ENCODE measurements around the gene FRMD8. TPM values are rescaled to one million over a fixed set of nuclear protein-coding genes. Genes with fewer than 3 reads are reported as not detected.

Gene FRMD8
- total RNA-seq, 2 donors from 2014 or later = 20.0 to 46.8 TPM

DNA sequence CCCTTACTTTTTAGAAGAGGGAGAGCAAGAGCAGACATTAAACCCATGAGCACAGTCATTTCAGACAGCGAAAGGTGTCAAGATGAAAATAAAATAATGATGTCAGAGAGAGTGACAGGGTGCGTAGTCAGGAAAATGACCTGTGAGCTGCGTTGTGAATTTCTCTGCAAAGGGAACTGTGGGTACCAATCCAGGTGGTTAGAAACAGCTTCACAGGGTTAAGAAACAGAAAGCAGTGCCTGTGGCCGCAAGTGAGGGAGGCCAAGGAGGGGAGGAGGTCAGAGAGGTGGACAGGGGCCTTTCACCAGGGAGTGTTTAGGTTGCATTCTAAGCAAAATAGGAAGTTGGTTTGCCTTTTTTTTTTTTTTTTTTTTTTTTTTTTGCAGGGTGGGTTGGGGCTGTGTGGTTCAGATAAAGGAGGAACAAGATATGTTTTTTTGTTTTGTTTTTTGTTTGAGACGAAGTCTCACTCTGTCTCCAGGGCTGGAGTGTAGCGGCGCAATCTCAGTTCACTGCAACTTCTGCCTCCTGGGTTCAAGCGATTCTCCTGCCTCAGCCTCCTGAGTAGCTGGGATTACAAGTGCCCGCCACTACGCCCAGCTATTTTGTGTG lies 24.0 kb upstream of the FRMD8 start:
- intact Hi-C loops (cut with DNase I) = no loop called here
- WGBS, 2 donors = 71 to 90% methylated on average over 10 of the region's 10 CpGs
- ATAC-seq = no peak

DNA sequence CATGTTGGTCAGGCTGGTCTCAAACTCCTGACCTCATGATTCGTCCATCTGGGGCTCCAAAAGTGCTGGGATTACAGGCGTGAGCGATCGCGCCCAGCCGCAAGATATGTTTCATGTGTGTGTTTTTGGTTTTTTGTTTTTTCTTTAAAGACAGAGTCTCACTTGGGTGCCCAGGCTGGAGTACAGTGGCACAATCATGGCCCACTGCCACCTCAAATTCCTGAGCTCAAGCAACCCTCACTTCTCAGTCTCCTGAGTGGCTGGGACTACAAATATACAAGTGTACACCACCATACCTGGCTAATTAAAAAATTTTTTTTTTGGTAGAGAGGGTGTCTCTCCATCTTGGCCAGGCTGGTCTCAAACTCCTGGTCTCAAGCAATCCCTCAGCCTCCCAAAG lies 23.5 kb upstream of the FRMD8 start:
- DNase-seq (no peak), ATAC-seq (no peak)
- H3K4me1 ChIP-seq = peaks cover 22% of the 10 kb centered on the region
- WGBS, 2 donors = 82 to 87% methylated on average over 6 of the region's 6 CpGs
- H3K27me3 ChIP-seq = no peaks in the 10 kb centered on the region
- no peaks in the 10 kb centered on the region for H3K36me3 ChIP-seq (replicated peaks in 1 of 2; ENCODE audit: insufficient read depth in 1 of 2, low read depth in 2 of 2)
- no peak overlapping the region for H3K4me3 ChIP-seq
- TF ChIP-seq, protein P1, sequence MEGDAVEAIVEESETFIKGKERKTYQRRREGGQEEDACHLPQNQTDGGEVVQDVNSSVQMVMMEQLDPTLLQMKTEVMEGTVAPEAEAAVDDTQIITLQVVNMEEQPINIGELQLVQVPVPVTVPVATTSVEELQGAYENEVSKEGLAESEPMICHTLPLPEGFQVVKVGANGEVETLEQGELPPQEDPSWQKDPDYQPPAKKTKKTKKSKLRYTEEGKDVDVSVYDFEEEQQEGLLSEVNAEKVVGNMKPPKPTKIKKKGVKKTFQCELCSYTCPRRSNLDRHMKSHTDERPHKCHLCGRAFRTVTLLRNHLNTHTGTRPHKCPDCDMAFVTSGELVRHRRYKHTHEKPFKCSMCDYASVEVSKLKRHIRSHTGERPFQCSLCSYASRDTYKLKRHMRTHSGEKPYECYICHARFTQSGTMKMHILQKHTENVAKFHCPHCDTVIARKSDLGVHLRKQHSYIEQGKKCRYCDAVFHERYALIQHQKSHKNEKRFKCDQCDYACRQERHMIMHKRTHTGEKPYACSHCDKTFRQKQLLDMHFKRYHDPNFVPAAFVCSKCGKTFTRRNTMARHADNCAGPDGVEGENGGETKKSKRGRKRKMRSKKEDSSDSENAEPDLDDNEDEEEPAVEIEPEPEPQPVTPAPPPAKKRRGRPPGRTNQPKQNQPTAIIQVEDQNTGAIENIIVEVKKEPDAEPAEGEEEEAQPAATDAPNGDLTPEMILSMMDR (IDR thresholded peaks at IDR 0.05) = no peak
- no peak for TF ChIP-seq POLR2A (IDR thresholded peaks at IDR 0.05)
- intact Hi-C loops (cut with DNase I) = no loop called here
- H3K9me3 ChIP-seq = no peaks in the 10 kb centered on the region
- H3K27ac ChIP-seq = no peak overlapping the region

More for the DNA sequence above, 24.0 kb upstream of the FRMD8 start:
- Histone ChIP-seq H3K27ac (no peak overlapping the region), H3K9me3 (no peaks in the 10 kb centered on the region), H3K36me3 (replicated peaks in 1 of 2; ENCODE audit: insufficient read depth in 1 of 2, low read depth in 2 of 2) (no peaks in the 10 kb centered on the region), H3K4me3 (no peak overlapping the region), H3K4me1 (peaks cover 16% of the 10 kb centered on the region), H3K27me3 (no peaks in the 10 kb centered on the region)
- no peak for TF ChIP-seq POLR2A (IDR thresholded peaks at IDR 0.05)
- TF ChIP-seq, protein P1 (IDR thresholded peaks at IDR 0.05) = no peak
- DNase-seq = no peak

DNA sequence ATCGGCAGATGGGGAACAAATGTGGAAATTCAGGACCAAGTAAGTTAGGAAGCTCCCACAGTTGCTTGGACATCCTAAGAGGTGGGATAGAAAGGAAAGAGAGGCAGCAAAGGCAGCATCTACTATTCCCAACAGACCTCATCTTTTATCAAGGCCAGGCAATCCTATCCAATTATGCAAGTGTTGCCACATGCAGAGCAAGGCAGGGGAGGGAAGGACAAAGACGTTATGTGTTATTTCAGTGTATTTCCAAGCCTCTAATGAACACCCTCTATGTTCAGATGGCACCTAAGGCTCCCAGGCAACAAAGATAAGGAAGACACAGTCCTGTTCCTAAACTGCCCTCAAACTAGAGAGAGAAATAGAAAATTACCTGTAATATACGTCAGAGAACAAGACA lies 22.7 kb upstream of the FRMD8 start:
- ATAC-seq = no peak
- no peak for DNase-seq
- TF ChIP-seq, protein P1 (IDR thresholded peaks at IDR 0.05) = no peak
- H3K4me1 ChIP-seq = peaks cover 28% of the 10 kb centered on the region
- intact Hi-C loops (cut with DNase I) = no loop called here
- no peaks in the 10 kb centered on the region for H3K36me3 ChIP-seq (replicated peaks in 1 of 2; ENCODE audit: insufficient read depth in 1 of 2, low read depth in 2 of 2)
- WGBS, 2 donors = 52 to 53% methylated on average over 3 of the region's 3 CpGs
- no peak overlapping the region for H3K4me3 ChIP-seq
- H3K27me3 ChIP-seq = no peaks in the 10 kb centered on the region
- peak overlapping the region in 1 of 4 donors; percentile 28 for H3K27ac ChIP-seq
- no peaks in the 10 kb centered on the region for H3K9me3 ChIP-seq

DNA sequence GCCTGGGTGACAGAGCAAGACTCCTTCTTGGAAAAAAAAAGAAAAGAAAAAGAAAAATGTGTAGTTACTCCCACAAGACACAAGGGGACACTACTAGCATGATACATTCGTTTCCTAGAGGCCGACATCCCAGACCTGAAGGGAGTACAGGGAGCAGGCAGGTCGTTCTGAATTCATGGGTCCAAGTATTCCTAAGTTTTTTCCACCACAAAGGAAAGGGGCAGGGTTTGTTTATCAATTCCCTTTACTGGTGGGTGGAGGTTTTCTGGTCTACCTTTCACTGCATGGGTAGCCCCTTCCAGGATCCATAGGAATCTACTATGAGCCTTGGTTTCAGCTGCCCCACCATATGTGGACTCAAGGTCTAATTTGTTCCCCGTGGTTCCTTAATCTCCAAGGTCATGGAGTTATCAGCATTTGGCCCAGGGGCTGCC lies 20.1 kb upstream of the FRMD8 start:
- peak; percentile 80 for ATAC-seq
- Histone ChIP-seq H3K4me1 (peaks cover 50% of the 10 kb centered on the region), H3K4me3 (no peak overlapping the region), H3K9me3 (no peaks in the 10 kb centered on the region), H3K36me3 (replicated peaks in 1 of 2; ENCODE audit: insufficient read depth in 1 of 2, low read depth in 2 of 2) (no peaks in the 10 kb centered on the region), H3K27me3 (no peaks in the 10 kb centered on the region), H3K27ac (peak overlapping the region; percentile 28 to 78 (median 74))
- TF ChIP-seq, protein P1 (IDR thresholded peaks at IDR 0.05) = peak; percentile 70 to 99 (median 97)
- peak in 1 of 3 donors; percentile 16 for TF ChIP-seq POLR2A (IDR thresholded peaks at IDR 0.05)
- DNase-seq = peak; percentile 62 to 81 (median 74)
- intact Hi-C loops (cut with DNase I) = loop anchor here (5.0 kb wide), 1 partner anchor 146 kb away; no protein-coding TSS in a partner anchor
- 0 to 3% methylated on average over 4 of the region's 4 CpGs for WGBS, 2 donors

DNA sequence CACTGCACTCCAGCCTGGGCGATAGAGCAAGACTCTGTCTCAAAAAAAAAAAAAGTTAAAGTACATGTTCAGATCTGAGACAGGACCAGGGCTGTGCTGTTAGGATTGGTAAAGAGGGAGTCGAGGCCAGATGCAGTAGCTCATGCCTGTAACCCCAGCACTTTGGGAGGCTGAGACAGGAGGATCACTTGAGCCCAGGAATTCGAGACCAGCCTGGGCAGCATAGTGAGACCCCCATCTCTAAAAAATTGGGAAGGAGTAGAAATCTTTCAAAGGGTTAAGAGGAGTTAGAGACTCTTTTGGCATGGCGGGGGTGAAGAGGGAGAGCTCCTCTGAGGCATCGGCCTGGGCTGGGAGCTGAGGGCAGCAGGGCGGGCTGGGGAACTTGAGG lies 15.8 kb upstream of the FRMD8 start:
- no peaks in the 10 kb centered on the region for H3K27me3 ChIP-seq
- no peak for TF ChIP-seq POLR2A (IDR thresholded peaks at IDR 0.05)
- TF ChIP-seq, protein P1 (IDR thresholded peaks at IDR 0.05) = no peak
- 47 to 66% methylated on average over 6 of the region's 6 CpGs for WGBS, 2 donors
- H3K9me3 ChIP-seq = no peaks in the 10 kb centered on the region
- peak overlapping the region; percentile 93 to 98 (median 95) for H3K27ac ChIP-seq
- no peak overlapping the region for H3K4me3 ChIP-seq
- intact Hi-C loops (cut with DNase I) = no loop called here
- no peak for ATAC-seq
- DNase-seq = no peak
- H3K4me1 ChIP-seq = peaks cover 81% of the 10 kb centered on the region
- no peaks in the 10 kb centered on the region for H3K36me3 ChIP-seq (replicated peaks in 1 of 2; ENCODE audit: insufficient read depth in 1 of 2, low read depth in 2 of 2)

Measured in body of pancreas (tissue), 4 donors.